MCF 10A (cell line): Measurements from ENCODE around the gene CLN5. TPM values are rescaled to one million over a fixed set of nuclear protein-coding genes. Genes with fewer than 3 reads are reported as not detected.
A peak's percentile ranks its signal among the peaks of the same experiment; 100 is the strongest.

Experiments used
- BruUV-seq: library from RNA; stranded (reverse); fragments of 400-500 nt; replicated peaks from 2 replicates; lab custom pipeline; 2021; lab: Mats Ljungman, UMichigan
- CTCF ChIA-PET: fragments of 300-600 bp; sonication (Branson Sonifier 250); formaldehyde crosslinking; extraction: SDS; loops from one replicate; lab custom pipeline; 2021; ENCODE audit warnings: antibody characterized with exemption, inconsistent platforms; lab: Yijun Ruan, JAX
- POLR2A ChIA-PET: fragments of 300-600, 350-650 bp; sonication (Branson Sonifier 250); formaldehyde crosslinking; extraction: SDS; loops from one replicate; lab custom pipeline; 2020; ENCODE audit warnings: antibody characterized with exemption, inconsistent platforms; lab: Yijun Ruan, JAX
- DNase-seq: peaks from one replicate; pipeline ENCODE4 v3.0.0-alpha.2; 2018; ENCODE audit not compliant: unreplicated experiment
- H3K27ac Mint-ChIP-seq: one replicate; pipeline ENCODE4 v1.8.0; 2022; ENCODE audit warnings: mild to moderate bottlenecking, low read depth, mixed read lengths; ENCODE audit not compliant: unreplicated experiment
- H3K27me3 Mint-ChIP-seq: one replicate; pipeline ENCODE4 v1.8.0; 2022; ENCODE audit warnings: mixed read lengths; ENCODE audit not compliant: insufficient read depth, unreplicated experiment
- H3K36me3 Mint-ChIP-seq: one replicate; pipeline ENCODE4 v1.8.0; 2022; ENCODE audit warnings: mild to moderate bottlenecking, moderate library complexity, mixed read lengths; ENCODE audit not compliant: insufficient read depth, unreplicated experiment
- H3K4me1 Mint-ChIP-seq: one replicate; pipeline ENCODE4 v1.8.0; 2022; ENCODE audit warnings: mixed read lengths; ENCODE audit not compliant: insufficient read depth, unreplicated experiment
- H3K4me3 Mint-ChIP-seq: one replicate; pipeline ENCODE4 v1.8.0; 2022; ENCODE audit warnings: mild to moderate bottlenecking, moderate library complexity, mixed read lengths; ENCODE audit not compliant: unreplicated experiment
- H3K9me3 Mint-ChIP-seq: one replicate; pipeline ENCODE4 v1.8.0; 2022; ENCODE audit warnings: mixed read lengths; ENCODE audit not compliant: unreplicated experiment
- CTCF ChIP-seq: fragments of 200-600 bp; IDR thresholded peaks from one replicate; pipeline ENCODE4 v1.8.0; 2022; ENCODE audit warnings: antibody characterized with exemption, mild to moderate bottlenecking; ENCODE audit not compliant: unreplicated experiment
- intact Hi-C: fragments of 100-400 bp; cut with micrococcal nuclease; formaldehyde crosslinking; loops from 2 replicates; pipeline ENCODE4 v1.14.1; 2022
- total RNA-seq: library from RNA; stranded (reverse); gene quantifications from 2 replicates; pipeline ENCODE4 v1.2.3, GENCODE V29; 2022

Gene CLN5
- total RNA-seq, 1 experiment from 2014 or later = 16.0 TPM

- intact Hi-C loops = loop anchor here (5.0 kb wide), 1 partner anchor 33 kb away; no protein-coding TSS in a partner anchor
- no peak for TF ChIP-seq CTCF
- POLR2A ChIA-PET = interaction anchor here (0.7 to 2.2 kb wide), 9 partner anchors 10 to 1183 kb away, joined by 3 to 11 read pairs (median 4); partner anchors contain the start of gene CLN5
- CTCF ChIA-PET = interaction anchor here (0.9 kb wide), 1 partner anchor 32 kb away, joined by 3 read pairs; no protein-coding TSS in a partner anchor
- no TSS peak for BruUV-seq
- Mint-ChIP-seq H3K4me3 (no peak overlapping the region), H3K36me3 (no peaks in the 10 kb centered on the region), H3K4me1 (peaks cover 23% of the 10 kb centered on the region), H3K27ac (peak overlapping the region; percentile 69), H3K27me3 (no peaks in the 10 kb centered on the region), H3K9me3 (no peaks in the 10 kb centered on the region)
- peak; percentile 86 for DNase-seq
These were observed 47.4 kb upstream of the CLN5 start for GRCh38 chr13:76944456-76944855.

GRCh38 chr13:76948149-76948548 lies 43.7 kb upstream of the CLN5 start, which contains the start of gene ACOD1:
TSS of gene ACOD1 (plus strand) at chr13:76948511. CDS start at chr13:76948559, 48 bp downstream.
- ChIA-PET POLR2A (no interaction called here), CTCF (no interaction called here)
- Mint-ChIP-seq H3K4me3 (no peak within 1 kb of the TSS), H3K9me3 (no peaks in the 10 kb centered on the region), H3K27me3 (peaks cover 11% of the 10 kb centered on the region), H3K36me3 (no peaks in the 10 kb centered on the region), H3K27ac (no peak within 1 kb of the TSS), H3K4me1 (peaks cover 15% of the 10 kb centered on the region)
- intact Hi-C loops = no loop called here
- BruUV-seq = no TSS peak
- no peak for DNase-seq
- no peak for TF ChIP-seq CTCF

- POLR2A ChIA-PET = interaction anchor here (0.6 to 1.5 kb wide), 2 partner anchors 10 to 16 kb away, joined by 3 to 7 read pairs; no protein-coding TSS in a partner anchor
- no peak for TF ChIP-seq CTCF
- H3K27me3 Mint-ChIP-seq = peaks cover 11% of the 10 kb centered on the region
- CTCF ChIA-PET = interaction anchor here (0.7 to 1.3 kb wide), 2 partner anchors 8 to 30 kb away, joined by 3 to 8 read pairs; no protein-coding TSS in a partner anchor
- H3K4me3 Mint-ChIP-seq = no peak overlapping the region
- H3K4me1 Mint-ChIP-seq = peaks cover 6% of the 10 kb centered on the region
- BruUV-seq = no TSS peak
- no peak for DNase-seq
- H3K27ac Mint-ChIP-seq = peak overlapping the region; percentile 1
- no peaks in the 10 kb centered on the region for H3K9me3 Mint-ChIP-seq
- no peaks in the 10 kb centered on the region for H3K36me3 Mint-ChIP-seq
- intact Hi-C loops = no loop called here
These were observed 41.8 kb upstream of the CLN5 start for GRCh38 chr13:76950101-76950500.

- BruUV-seq = no TSS peak
- ChIA-PET POLR2A (interaction anchor here (1.1 kb wide), 1 partner anchor 9 kb away, joined by 4 read pairs; no protein-coding TSS in a partner anchor), CTCF (interaction anchor here (0.6 kb wide), 1 partner anchor 1365 kb away, joined by 3 read pairs; no protein-coding TSS in a partner anchor)
- no peak for TF ChIP-seq CTCF
- intact Hi-C loops = no loop called here
- Mint-ChIP-seq H3K27ac (no peak overlapping the region), H3K27me3 (peaks cover 11% of the 10 kb centered on the region), H3K4me1 (no peaks in the 10 kb centered on the region), H3K4me3 (no peak overlapping the region), H3K9me3 (no peaks in the 10 kb centered on the region), H3K36me3 (no peaks in the 10 kb centered on the region)
- no peak for DNase-seq
These were observed 37.9 kb upstream of the CLN5 start for GRCh38 chr13:76953968-76954367.
